GM12874 (cell line): ENCODE measurements around the gene CSNK2B.

Source experiments
- TF ChIP-seq, protein P1 (sequence below): IDR thresholded peaks from 2 replicates; pipeline ENCODE4 v1.5.1; 2011; ENCODE audit warnings: low read depth, mild to moderate bottlenecking, control low read depth, low read length, moderate library complexity; ENCODE audit not compliant: insufficient read depth

CSNK2B gene

DNA sequence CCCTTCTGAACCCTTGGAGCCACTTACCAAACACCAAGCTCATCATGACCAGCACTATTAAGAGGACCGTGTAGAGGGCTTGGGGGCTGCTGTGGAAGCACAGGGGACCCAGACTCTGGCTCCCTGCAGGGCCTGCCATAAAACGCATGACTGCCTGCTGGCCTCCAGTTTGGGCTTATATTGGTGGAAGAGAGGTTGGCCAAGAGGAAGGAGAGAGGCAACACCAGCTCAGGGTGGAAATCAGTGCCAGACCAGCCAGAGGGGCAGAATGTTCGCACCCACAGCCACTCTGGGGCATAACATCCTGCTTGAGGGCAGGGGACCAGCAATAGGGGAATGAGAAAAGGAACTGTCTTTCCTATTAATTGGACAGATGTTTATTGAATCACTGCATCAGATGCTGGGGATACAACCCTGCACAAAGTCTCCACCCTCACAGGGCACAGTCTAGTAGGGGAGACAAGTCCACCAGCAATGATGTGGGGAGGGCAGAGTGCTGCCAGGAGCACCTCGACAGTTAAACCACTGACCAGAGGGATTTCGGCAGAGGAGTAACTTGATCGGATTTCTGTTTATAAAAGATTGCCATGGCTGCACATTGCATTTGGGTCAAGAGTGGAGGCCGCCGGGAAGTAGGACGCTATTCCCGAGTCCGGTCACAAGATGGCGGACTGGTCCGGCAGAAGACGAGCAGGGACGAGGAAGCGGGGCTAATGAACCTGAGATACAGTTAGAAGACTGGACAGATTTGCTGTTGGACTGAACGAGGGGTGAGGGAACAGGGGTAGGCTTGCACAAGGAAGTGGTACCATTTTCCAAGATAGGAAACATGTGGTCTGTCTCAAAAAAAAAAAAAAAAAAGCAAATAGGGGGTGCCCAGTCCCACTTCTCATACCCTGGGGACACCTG lies 14.6 kb downstream of the CSNK2B start, which contains the start of gene LY6G5C:
LY6G5C (minus strand) TSS at position 842 of the 909 bp plus-strand sequence; CDS start at position 148, 694 bp downstream.
- TF ChIP-seq, protein P1, sequence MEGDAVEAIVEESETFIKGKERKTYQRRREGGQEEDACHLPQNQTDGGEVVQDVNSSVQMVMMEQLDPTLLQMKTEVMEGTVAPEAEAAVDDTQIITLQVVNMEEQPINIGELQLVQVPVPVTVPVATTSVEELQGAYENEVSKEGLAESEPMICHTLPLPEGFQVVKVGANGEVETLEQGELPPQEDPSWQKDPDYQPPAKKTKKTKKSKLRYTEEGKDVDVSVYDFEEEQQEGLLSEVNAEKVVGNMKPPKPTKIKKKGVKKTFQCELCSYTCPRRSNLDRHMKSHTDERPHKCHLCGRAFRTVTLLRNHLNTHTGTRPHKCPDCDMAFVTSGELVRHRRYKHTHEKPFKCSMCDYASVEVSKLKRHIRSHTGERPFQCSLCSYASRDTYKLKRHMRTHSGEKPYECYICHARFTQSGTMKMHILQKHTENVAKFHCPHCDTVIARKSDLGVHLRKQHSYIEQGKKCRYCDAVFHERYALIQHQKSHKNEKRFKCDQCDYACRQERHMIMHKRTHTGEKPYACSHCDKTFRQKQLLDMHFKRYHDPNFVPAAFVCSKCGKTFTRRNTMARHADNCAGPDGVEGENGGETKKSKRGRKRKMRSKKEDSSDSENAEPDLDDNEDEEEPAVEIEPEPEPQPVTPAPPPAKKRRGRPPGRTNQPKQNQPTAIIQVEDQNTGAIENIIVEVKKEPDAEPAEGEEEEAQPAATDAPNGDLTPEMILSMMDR: peak; percentile 76

DNA sequence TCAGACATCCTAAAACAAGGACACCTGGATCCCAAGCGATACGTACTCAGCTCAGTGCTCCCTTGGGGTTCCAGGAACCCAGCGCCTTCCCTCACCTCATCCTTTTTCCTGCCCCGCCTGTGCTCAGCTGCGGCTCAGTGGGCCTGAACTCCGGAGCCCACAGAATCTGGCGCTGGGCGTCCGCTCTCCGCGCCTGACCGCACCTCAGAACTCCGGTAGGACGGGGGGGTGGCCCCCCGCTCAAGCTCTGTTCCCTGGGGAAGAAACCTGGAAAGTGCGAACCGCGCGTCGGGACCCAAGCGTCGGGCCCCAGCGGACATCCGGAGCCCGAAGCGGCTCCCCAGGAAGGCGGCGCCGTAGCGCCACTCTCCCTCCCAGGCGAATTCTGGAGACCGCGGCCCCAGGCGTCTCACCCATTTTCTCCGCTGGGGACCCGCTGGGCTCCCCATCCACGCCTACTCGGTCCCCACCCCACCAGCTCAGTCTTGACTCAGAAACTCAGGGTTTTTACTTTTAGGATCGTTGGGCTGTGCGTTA lies 15.3 kb downstream of the CSNK2B start:
- TF ChIP-seq, protein P1: 0 out of 2 replicates have a peak, but pooled peaks have one; percentile 31

DNA sequence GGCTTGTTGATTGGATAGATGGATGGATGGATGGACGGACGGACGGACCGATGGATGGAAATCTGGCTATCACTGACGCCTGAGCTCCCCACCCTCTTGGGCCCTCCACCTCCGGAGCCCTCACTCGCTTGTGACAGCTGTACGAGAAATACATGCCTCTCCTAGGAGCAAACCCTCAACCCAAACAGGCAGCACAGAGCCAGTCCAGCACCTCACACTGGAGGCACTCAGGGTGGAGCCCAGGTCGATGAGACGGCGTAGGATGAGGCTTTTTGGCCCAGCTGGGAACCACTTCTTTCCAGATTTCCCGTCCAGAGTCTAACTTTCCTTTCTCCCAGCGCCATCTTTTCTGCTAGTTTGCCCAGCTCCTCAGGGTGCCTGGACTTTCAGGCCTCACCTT lies 17.7 kb downstream of the CSNK2B start:
- TF ChIP-seq, protein P1: no peak

DNA sequence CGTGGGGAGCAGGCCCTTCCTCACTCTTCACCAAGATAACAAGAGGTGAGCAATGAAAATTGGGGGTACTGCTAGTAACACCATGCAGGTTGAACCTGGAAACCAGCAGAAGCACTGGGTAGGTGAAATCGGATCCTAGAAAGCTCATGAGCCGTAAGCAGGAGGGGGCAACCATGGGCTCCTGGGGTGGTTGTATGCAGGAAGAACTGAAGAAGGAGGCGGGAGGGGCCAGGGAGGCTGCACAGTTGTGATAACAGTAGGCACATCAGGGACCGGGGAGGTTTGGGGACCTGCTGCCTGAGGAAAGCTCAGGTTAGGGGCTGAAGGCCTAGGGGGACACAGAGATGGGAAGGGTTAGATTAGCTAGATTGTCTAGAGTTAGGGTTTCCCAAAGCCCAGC lies 20.6 kb downstream of the CSNK2B start:
- TF ChIP-seq, protein P1: no peak

DNA sequence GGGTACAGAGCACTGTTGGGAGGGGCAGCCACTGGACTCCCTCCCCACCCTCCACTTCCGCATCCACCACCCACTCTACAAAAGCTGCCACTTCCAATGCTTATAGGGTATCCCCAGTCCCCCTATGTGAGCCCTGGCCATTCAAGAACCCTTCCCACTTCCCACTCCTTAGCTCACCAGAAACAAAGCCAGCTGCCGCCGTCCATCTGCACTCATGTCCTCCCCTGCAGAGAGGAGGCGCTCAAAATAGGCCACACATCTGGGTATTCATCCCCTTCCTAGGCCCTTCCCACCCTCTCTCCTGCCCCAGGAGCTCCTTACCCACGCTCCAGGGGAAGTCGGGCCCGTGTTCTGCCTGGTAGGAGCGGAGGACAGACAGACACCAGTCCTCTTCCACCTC lies 21.4 kb downstream of the CSNK2B start:
- TF ChIP-seq, protein P1: no peak

DNA sequence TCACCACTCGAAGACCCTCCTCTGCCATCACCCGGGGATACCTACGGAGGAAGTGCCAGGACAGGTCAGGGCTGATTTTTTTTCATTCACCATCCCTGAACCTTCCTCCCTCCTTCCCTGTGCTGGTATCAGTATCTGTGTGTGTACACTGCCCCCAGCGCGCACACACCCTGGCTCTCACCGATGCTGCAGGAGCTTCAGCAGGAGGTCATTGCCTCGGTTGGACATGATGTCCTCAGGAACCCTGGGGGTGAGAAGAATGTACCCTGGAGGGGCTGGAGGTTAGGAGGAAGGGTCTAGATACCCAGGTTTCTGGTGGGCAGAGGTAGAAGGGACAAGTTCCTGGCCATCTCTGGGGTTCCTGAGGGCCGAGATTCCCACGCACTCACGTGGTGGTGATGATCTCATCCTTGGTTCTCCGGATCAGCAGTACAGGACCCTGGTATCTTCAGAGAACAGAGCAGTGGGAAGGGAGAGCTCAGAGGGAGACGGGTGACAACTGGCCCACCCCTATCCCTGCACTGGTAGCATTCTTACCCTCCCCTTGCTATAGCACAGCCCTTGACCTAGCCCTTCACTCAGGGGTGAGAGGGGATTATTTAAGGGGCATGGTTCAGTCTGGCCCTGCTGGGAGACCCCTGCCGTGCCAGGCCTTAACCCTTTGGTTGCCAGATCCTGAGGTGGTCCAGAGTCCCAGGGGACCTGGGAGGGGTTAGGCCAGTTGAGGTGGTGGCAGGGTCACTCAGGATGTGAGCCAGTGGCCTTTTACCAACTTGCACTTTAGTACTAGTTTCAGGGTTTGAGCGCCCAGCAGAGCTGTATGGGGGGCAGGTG lies 22.2 kb downstream of the CSNK2B start:
- TF ChIP-seq, protein P1: no peak
